PFSK-1 (cell line): ENCODE results near the gene THSD4.

Experiments
- POLR2AphosphoS5 ChIP-seq: IDR thresholded peaks from 2 replicates; pipeline ENCODE4 v1.6.1; 2012; ENCODE audit warnings: low read depth, mild to moderate bottlenecking, control low read depth, low read length, moderate library complexity
- REST ChIP-seq, 2 experiments: IDR thresholded peaks; 2 replicates each; pipeline versions ENCODE4 v1.6.1 to v1.8.0; 2011 to 2012; ENCODE audit warnings: low read depth in 2 of 2, low read length in 2 of 2, control low read depth in 1 of 2, inconsistent platforms in 1 of 2, mild to moderate bottlenecking in 1 of 2, moderate library complexity in 1 of 2; ENCODE audit not compliant: insufficient read depth in 1 of 2
- TAF1 ChIP-seq: IDR thresholded peaks from 2 replicates; pipeline ENCODE4 v1.6.1; 2012; ENCODE audit warnings: low read length, control low read depth, borderline replicate concordance; ENCODE audit not compliant: insufficient read depth

GRCh38 chr15:71160976-71161375 is 45.7 kb downstream of the THSD4 start:
- no peak for TF ChIP-seq REST (IDR thresholded peaks at IDR 0.05; ENCODE audit: insufficient read depth in 1 of 2, low read depth in 2 of 2, low read length in 2 of 2)
- TF ChIP-seq TAF1, result no peak
- no peak for TF ChIP-seq POLR2AphosphoS5
